GM12875 (cell line): Measurements from ENCODE around the gene DMRT3.
"Not testable (repeated sequence)": the region's sequence is repeated elsewhere in the genome, so short reads cannot be mapped to it uniquely, and the experiment has no call there.

Source experiments
- H3K4me3 ChIP-seq: one replicate; pipeline ENCODE4 v1.5.1; 2011; ENCODE audit warnings: low read depth, low read length, control low read depth
- CTCF ChIP-seq: IDR thresholded peaks from 2 replicates; pipeline ENCODE4 v1.5.1; 2011; ENCODE audit warnings: low read depth, mild to moderate bottlenecking, control low read depth, inconsistent platforms, low read length, moderate library complexity, borderline replicate concordance; ENCODE audit not compliant: insufficient read depth

The DMRT3 gene

GRCh38 chr9:981491-981898 lies 5.0 kb downstream of the DMRT3 start:
- no peak for TF ChIP-seq CTCF
- H3K4me3 ChIP-seq = no peak overlapping the region

- H3K4me3 ChIP-seq = no peak overlapping the region
- no peak for TF ChIP-seq CTCF
Measured at GRCh38 chr9:982394-983230, 6.2 kb downstream of the DMRT3 start.

- H3K4me3 ChIP-seq = no peak overlapping the region
- no peak for TF ChIP-seq CTCF
Measured at GRCh38 chr9:994005-994404, 17.6 kb downstream of the DMRT3 start.

- H3K4me3 ChIP-seq = no peak overlapping the region
- no peak for TF ChIP-seq CTCF
Measured at GRCh38 chr9:995192-995591, 18.7 kb downstream of the DMRT3 start.

- no peak overlapping the region for H3K4me3 ChIP-seq
- no peak for TF ChIP-seq CTCF
Measured at GRCh38 chr9:995781-996180, 19.3 kb downstream of the DMRT3 start.

GRCh38 chr9:998299-999110 lies 22.1 kb downstream of the DMRT3 start:
- not testable (repeated sequence) for H3K4me3 ChIP-seq

GRCh38 chr9:1001838-1002237 lies 25.4 kb downstream of the DMRT3 start:
- TF ChIP-seq CTCF = no peak
- no peak overlapping the region for H3K4me3 ChIP-seq
